ENCODE measurements around the gene BRD3OS. TPM values are rescaled to one million over a fixed set of nuclear protein-coding genes. Genes with fewer than 3 reads are reported as not detected.

BRD3OS gene
- total RNA-seq, 1 donor from 2014 or later, result 31.6 TPM

DNA sequence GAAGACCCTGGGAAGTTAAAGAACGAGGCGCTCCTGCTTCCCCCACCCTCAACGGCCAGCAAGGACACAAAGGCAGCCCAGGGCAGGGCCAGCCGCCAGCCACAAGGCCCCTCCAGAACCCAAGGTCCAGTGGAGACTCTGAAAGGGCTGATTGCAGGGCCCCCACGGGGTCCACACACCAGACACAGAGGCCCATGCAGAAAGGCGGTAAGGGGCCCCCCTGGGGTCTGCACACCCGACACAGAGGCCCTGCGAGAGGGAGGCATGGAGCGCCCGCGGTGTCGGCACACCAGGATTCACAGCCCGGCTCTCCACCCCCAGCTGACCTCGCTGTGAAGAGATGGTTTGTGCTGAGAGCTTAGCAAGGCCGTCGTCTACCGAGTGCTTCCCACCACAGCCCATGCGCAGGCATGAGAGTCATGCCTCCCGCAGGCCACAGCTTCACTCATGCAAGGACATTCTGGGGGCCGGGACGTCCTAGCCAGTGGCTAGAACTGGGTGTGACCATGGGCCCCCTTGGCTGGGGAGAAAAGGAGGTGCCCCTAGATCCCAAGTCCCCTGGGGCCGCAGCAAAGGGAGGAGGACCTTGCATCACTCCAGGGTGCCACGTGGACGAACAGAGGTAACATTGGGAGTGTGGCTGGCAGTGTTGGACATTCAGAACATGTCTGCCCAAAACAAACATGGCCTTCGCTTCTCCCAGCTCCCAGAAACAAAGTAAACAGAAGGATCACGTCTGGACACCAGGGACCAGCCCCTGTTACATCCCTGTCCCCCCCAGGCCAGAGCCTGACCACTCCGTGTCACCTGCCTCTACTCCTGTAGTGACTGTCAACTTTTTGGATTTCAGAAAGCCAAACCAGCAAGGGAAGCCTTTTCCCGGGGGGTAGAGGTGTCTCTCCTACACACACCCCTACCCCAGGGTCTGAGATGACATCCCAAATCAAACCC, 32.7 kb downstream of the BRD3OS start:
- H3K4me3 Mint-ChIP-seq (ENCODE audit: unreplicated experiment), result peak overlapping the region; percentile 49
- H3K36me3 Mint-ChIP-seq (ENCODE audit: unreplicated experiment), result no peaks in the 10 kb centered on the region
- H3K9me3 Mint-ChIP-seq (ENCODE audit: unreplicated experiment), result peaks cover 1% of the 10 kb centered on the region
- DNase-seq, result peak; percentile 20
- TF ChIP-seq, protein P1, sequence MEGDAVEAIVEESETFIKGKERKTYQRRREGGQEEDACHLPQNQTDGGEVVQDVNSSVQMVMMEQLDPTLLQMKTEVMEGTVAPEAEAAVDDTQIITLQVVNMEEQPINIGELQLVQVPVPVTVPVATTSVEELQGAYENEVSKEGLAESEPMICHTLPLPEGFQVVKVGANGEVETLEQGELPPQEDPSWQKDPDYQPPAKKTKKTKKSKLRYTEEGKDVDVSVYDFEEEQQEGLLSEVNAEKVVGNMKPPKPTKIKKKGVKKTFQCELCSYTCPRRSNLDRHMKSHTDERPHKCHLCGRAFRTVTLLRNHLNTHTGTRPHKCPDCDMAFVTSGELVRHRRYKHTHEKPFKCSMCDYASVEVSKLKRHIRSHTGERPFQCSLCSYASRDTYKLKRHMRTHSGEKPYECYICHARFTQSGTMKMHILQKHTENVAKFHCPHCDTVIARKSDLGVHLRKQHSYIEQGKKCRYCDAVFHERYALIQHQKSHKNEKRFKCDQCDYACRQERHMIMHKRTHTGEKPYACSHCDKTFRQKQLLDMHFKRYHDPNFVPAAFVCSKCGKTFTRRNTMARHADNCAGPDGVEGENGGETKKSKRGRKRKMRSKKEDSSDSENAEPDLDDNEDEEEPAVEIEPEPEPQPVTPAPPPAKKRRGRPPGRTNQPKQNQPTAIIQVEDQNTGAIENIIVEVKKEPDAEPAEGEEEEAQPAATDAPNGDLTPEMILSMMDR (IDR thresholded peaks at IDR 0.05; ENCODE audit: partially characterized antibody, unreplicated experiment), result no peak
- peaks cover 40% of the 10 kb centered on the region for H3K4me1 Mint-ChIP-seq (ENCODE audit: low read depth, unreplicated experiment)
- peaks cover 11% of the 10 kb centered on the region for H3K27me3 Mint-ChIP-seq (ENCODE audit: unreplicated experiment)
- no peak overlapping the region for H3K27ac Mint-ChIP-seq (ENCODE audit: unreplicated experiment)

DNA sequence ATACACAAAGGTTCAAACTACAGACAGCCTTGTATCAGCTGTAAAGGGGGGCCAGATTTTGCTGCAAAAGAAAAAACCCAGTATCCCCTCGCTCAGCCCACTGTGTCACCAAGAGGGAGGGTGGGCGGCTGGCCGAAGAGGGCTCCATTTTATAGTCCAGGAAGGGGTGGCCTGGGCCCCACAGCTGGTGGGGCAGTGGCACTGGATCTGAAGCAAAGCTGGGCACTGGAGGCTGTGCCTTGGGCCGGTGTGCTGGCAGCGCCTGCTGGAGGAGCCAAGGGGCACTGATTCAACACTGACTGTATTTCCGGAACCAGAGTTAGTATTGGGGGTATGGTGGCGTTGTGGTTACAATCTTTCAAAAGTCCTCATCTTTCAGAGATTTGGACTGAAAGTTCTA, 33.4 kb downstream of the BRD3OS start:
- TF ChIP-seq, protein P1 (IDR thresholded peaks at IDR 0.05; ENCODE audit: partially characterized antibody, unreplicated experiment), result no peak
- peak; percentile 13 for DNase-seq
- Mint-ChIP-seq H3K27ac (ENCODE audit: unreplicated experiment) (peak overlapping the region; percentile 62), H3K4me1 (ENCODE audit: low read depth, unreplicated experiment) (peaks cover 46% of the 10 kb centered on the region), H3K9me3 (ENCODE audit: unreplicated experiment) (peaks cover 1% of the 10 kb centered on the region), H3K36me3 (ENCODE audit: unreplicated experiment) (no peaks in the 10 kb centered on the region), H3K27me3 (ENCODE audit: unreplicated experiment) (peaks cover 11% of the 10 kb centered on the region), H3K4me3 (ENCODE audit: unreplicated experiment) (peak overlapping the region; percentile 49)

DNA sequence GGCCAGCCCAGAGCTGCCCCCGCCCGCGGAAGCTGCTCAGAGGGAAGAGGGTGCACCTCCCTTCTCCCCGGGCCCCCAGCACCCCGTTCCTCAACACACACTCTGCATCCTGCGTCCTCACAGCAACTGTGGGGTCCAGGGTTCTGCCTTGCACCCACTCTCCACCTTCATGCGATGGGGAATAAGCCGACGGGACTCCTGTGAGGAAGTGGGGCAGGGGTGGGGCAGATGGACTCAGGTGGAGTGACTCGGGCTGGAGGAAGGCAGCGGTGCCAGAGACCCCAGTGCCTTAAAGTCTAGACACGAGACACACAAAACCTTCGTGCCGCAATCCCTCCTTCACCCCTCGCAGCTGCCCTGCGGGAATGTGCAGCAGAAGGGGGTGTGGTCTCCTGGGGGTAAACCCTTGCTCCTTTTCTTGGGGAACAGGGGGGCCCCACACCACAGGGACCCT, 33.9 kb downstream of the BRD3OS start:
- Mint-ChIP-seq H3K4me1 (ENCODE audit: low read depth, unreplicated experiment) (peaks cover 44% of the 10 kb centered on the region), H3K4me3 (ENCODE audit: unreplicated experiment) (peak overlapping the region; percentile 49), H3K27ac (ENCODE audit: unreplicated experiment) (peak overlapping the region; percentile 62), H3K27me3 (ENCODE audit: unreplicated experiment) (peaks cover 11% of the 10 kb centered on the region), H3K9me3 (ENCODE audit: unreplicated experiment) (peaks cover 1% of the 10 kb centered on the region), H3K36me3 (ENCODE audit: unreplicated experiment) (no peaks in the 10 kb centered on the region)
- TF ChIP-seq, protein P1 (IDR thresholded peaks at IDR 0.05; ENCODE audit: partially characterized antibody, unreplicated experiment), result no peak
- DNase-seq, result no peak

DNA sequence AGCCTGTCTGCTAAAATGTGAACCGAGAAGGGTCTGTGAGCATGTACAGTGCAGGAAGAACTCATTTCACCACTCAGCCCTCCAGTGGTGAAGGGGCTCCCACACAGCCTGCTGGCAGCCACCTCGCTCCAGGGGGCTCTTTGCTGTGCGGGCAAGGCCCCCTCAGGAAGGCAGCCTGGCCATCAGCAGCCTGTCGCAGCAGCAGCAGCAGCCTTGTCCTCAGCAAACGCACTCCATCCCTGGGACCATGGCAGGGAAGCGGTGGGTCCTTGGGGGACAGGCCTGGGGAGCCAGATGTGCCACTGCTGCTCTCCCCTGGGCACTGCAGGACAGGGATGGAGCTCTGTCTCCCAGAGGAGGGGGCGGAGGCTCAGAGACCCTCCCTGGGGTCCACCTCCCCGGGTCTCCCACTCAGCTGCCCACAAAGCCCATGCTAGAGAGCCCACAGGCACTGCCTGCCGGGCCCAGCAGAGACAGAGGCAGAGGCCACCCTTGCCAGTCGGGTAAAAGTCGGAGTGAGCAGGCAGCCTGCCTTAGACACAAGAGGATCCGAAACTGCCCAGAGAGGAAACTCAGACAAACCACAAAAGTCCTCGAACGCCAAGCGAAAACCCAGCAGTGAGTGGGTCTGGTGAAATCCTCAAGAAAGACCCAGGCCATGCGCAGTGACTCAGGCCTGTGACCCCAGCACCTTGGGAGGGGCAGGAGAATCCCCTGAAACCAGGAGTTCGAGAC, 34.5 kb downstream of the BRD3OS start:
- Mint-ChIP-seq H3K4me3 (ENCODE audit: unreplicated experiment) (no peak overlapping the region), H3K36me3 (ENCODE audit: unreplicated experiment) (no peaks in the 10 kb centered on the region), H3K27ac (ENCODE audit: unreplicated experiment) (no peak overlapping the region), H3K4me1 (ENCODE audit: low read depth, unreplicated experiment) (peaks cover 46% of the 10 kb centered on the region), H3K27me3 (ENCODE audit: unreplicated experiment) (peaks cover 11% of the 10 kb centered on the region), H3K9me3 (ENCODE audit: unreplicated experiment) (peaks cover 1% of the 10 kb centered on the region)
- TF ChIP-seq, protein P1 (IDR thresholded peaks at IDR 0.05; ENCODE audit: partially characterized antibody, unreplicated experiment), result no peak
- peak; percentile 31 for DNase-seq

Data from glutamatergic neuron (in vitro differentiated cells).